Measurements from ENCODE around the gene RNF225.

RNF225 gene

DNA sequence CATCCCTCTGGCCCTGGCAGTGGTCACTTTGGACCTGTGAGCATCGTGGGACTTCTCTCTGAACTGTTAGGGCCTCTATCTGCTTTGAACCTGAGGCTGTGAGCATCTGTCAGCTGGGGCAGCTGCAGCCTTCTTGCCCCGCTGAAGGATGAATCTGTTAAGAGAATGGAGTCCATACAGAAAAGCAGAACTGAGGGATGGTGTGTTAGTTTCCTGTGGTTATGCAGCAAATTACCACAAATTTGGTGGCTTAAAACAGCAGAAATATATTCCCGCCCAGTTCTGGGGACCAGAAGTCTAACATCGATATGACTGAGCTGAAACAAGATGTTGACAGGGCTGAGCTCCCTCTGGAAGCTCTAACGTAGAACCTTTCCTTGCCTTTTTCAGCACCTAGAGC is 31.3 kb upstream of the RNF225 start:
- TF ChIP-seq, protein P1, sequence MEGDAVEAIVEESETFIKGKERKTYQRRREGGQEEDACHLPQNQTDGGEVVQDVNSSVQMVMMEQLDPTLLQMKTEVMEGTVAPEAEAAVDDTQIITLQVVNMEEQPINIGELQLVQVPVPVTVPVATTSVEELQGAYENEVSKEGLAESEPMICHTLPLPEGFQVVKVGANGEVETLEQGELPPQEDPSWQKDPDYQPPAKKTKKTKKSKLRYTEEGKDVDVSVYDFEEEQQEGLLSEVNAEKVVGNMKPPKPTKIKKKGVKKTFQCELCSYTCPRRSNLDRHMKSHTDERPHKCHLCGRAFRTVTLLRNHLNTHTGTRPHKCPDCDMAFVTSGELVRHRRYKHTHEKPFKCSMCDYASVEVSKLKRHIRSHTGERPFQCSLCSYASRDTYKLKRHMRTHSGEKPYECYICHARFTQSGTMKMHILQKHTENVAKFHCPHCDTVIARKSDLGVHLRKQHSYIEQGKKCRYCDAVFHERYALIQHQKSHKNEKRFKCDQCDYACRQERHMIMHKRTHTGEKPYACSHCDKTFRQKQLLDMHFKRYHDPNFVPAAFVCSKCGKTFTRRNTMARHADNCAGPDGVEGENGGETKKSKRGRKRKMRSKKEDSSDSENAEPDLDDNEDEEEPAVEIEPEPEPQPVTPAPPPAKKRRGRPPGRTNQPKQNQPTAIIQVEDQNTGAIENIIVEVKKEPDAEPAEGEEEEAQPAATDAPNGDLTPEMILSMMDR (IDR thresholded peaks at IDR 0.05; ENCODE audit: low read depth, low read length, missing control alignments) = no peak
- DNase-seq (ENCODE audit: low read depth) = no peak
- no peak overlapping the region for H3K4me3 ChIP-seq (ENCODE audit: low read depth, low read length)
- in situ Hi-C loops (cut with HindIII; ENCODE audit: low sequenced_read_pairs) = no loop called here

DNA sequence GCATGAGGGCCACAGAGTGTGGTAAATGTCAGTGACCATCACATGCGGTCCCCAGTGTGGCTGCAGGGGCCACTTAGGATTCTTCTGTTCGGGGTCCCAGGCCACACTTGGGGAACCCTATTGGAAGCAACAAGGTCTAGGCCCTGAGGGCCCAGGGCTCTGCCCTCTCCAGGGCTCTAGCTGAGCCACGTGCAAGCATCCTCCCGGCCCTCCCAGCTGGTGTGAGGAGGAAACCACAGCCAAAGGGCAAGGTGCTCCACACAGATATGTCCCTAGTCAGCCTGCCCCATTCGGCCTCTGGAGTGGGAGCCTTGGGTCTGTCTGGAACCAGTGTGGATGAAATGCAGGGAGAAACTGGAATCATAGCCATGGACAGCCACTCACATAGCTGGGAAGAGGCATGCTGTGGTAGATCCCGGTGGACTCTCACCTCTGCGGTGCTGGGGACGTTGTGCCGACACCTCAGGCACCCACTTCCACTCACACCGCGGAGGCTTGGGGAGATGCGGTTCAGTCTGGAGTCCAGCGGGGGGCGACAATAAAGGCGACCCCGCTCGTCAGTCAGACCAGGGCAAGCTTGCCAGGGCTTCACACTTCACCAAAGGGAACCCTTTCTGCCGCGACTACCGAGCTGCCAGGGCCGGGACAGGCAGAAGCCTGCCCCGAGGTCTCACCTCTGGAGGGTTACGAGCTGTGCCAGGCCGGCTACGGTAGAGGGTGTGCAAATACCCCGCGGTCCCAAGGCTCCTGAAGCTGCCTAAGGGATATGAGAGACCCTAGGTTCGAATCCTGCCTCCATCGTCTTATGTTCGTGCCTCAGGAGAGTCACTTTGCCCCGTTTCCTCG is 28.6 kb upstream of the RNF225 start:
- in situ Hi-C loops (cut with HindIII; ENCODE audit: low sequenced_read_pairs) = no loop called here
- H3K4me3 ChIP-seq (ENCODE audit: low read depth, low read length) = no peak overlapping the region
- DNase-seq (ENCODE audit: low read depth) = no peak
- TF ChIP-seq, protein P1 (IDR thresholded peaks at IDR 0.05; ENCODE audit: low read depth, low read length, missing control alignments) = no peak

DNA sequence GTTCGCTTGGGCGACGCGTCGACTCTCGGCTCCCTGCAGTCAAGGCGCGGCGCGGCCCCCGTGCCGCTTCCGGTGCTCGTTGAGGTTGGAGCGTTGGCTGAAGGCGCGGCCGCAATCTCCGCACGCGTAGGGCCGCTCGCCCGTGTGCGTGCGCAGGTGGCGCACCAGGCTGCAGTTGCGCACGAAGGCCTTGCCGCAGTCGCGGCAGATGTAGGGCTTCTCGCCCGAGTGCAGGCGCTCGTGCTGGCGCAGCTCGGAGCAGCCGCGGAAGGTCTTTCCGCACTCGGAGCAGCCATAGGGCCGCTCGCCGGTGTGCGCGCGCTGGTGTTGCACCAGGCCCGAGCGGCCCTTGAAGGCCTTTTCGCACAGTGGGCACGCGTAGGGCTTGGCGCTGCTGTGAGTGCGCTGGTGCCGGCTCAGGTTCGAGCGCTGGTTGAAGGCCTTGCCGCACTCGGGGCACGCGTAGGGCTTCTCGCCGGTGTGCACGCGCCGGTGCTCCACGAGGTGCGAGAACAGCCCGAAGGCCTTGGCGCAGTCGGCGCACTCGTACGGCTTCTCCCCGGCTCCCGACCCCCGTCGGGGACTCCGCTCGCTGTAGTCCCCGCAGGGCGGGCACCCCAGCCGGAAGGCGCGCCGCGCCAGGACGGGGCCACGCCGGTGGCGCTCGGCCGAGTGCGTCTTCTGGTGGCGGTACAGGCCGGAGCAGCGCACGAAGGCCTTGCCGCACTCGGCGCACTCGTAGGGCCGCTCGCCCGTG is 27.6 kb upstream of the RNF225 start:
- TF ChIP-seq, protein P1 (IDR thresholded peaks at IDR 0.05; ENCODE audit: low read depth, low read length, missing control alignments) = no peak
- DNase-seq (ENCODE audit: low read depth) = no peak
- H3K4me3 ChIP-seq (ENCODE audit: low read depth, low read length) = no peak overlapping the region
- in situ Hi-C loops (cut with HindIII; ENCODE audit: low sequenced_read_pairs) = no loop called here

DNA sequence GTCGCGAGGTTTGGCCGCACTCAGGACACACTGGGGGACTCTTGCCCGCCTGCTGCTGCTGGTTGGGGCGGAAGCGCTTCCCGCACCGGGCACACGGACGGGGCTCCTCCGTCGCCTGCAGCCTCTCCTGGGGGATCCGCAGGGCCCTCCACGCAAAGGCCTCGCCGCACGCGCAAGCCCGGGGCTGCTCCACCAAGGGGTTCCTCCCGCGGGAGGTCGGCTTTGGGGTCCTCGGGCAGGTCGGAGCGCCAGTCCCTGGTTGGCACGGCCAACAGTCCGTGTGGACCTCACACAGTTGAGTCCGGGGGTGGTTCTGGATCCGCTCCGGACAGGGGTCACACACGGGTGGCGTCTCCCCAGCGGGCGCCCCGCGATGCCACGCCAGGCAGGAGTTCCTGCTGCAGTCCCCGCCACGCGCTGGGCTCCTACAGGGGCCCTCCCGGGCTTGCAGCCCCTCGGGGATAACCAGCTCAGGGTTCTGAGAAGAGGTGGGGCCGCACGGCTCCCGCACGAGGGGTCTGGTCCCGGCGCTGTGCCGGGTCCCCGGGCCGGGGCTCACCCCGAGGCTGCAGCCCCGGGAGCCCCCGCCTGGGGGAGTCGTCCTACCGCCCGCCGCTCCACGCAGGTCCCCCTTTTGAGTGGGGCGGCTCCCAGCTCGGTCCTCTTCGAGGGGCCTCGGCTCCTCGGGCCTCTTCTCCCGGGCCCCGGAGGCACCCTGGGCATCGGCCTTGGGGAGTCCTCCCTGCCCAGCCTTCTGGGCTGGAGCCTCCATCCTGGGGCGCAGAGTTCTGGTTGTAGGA is 26.7 kb upstream of the RNF225 start:
- DNase-seq (ENCODE audit: low read depth) = no peak
- in situ Hi-C loops (cut with HindIII; ENCODE audit: low sequenced_read_pairs) = no loop called here
- H3K4me3 ChIP-seq (ENCODE audit: low read depth, low read length) = no peak overlapping the region
- TF ChIP-seq, protein P1 (IDR thresholded peaks at IDR 0.05; ENCODE audit: low read depth, low read length, missing control alignments) = no peak

DNA sequence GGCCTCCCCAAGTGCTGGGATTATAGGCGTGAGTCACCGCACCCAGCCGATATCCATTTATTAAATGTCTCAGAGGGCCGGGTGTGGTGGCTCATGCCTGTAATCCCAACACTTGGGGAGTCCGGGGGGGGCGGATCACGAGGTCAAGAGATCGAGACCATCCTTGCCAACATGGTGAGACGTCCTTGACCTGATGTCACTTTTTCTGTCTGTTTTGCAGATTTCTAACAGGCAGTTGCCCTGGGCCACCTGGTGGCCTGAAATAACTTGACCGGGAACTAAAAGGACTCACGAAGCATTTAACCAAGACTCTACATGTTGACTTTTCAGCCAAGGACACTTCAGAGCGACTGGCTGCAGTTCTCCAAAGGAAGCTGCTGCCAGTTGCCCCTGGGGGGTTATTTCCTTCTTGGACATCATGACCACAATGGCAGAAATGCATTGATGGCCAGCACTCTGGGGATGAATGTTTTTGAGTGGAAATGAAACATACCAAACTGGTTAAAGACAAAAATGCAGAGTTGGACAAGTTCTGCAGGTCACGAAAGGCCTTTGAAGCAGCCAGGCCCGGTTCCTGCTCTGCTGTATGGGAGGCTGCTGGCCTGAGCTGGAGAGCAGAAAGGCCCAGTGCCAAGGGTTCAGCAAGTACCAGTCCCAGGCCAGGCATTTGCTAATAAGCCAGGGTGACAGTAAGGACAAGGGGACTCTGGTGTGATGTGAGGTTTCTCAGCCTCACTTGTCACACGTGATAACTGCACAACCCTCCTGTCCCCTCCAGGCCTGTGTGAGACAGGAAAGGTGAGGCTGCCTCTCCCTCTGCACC is 22.9 kb upstream of the RNF225 start:
- DNase-seq (ENCODE audit: low read depth) = no peak
- TF ChIP-seq, protein P1 (IDR thresholded peaks at IDR 0.05; ENCODE audit: low read depth, low read length, missing control alignments) = no peak
- no peak overlapping the region for H3K4me3 ChIP-seq (ENCODE audit: low read depth, low read length)
- in situ Hi-C loops (cut with HindIII; ENCODE audit: low sequenced_read_pairs) = no loop called here
